ENCODE results near the gene SDCBP2.

DNA sequence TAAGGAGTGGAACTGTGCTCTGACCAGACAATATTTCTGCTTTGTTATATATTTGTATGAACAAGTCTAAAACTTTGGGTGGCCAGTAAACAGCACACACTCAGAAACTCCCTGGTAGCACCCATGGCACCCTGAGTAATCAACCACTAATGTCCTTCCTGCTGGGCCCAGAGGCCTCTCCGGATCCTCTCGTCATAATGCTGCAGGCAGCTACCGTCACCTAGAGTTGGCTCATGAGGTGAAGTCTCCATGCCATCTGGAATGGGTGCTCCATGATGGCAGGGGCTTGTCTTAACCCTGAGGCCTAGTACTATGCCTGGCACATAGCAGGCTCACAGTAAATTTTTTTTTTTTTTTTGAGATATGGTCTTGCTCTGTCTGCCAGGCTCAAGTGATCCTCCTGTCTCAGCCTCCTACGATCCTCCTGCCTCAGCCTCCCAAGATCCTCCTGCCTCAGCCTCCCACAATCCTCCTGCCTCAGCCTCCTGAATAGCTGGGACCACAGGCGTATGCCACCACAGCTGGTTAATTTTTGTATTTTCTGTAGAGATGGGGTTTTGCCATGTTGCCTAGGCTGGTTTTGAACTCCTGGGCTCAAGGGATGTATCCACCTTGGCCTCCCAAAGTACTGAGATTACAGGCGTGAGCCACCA is 3.0 kb upstream of the SDCBP2 start:
- no peak for TF ChIP-seq POLR2A (IDR thresholded peaks at IDR 0.05)
- TF ChIP-seq, protein P1, sequence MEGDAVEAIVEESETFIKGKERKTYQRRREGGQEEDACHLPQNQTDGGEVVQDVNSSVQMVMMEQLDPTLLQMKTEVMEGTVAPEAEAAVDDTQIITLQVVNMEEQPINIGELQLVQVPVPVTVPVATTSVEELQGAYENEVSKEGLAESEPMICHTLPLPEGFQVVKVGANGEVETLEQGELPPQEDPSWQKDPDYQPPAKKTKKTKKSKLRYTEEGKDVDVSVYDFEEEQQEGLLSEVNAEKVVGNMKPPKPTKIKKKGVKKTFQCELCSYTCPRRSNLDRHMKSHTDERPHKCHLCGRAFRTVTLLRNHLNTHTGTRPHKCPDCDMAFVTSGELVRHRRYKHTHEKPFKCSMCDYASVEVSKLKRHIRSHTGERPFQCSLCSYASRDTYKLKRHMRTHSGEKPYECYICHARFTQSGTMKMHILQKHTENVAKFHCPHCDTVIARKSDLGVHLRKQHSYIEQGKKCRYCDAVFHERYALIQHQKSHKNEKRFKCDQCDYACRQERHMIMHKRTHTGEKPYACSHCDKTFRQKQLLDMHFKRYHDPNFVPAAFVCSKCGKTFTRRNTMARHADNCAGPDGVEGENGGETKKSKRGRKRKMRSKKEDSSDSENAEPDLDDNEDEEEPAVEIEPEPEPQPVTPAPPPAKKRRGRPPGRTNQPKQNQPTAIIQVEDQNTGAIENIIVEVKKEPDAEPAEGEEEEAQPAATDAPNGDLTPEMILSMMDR (IDR thresholded peaks at IDR 0.05) = no peak
- no peak for TF ChIP-seq EP300 (IDR thresholded peaks at IDR 0.05; ENCODE audit: low read depth)
- TF ChIP-seq POLR2AphosphoS5 (IDR thresholded peaks at IDR 0.05) = no peak
